Measurements from ENCODE around the gene PMEPA1. TPM values are rescaled to one million over a fixed set of nuclear protein-coding genes. Genes with fewer than 3 reads are reported as not detected.

PMEPA1 gene
- total RNA-seq, 2 experiments from 2014 or later, result 1.4 to 3.7 TPM

DNA sequence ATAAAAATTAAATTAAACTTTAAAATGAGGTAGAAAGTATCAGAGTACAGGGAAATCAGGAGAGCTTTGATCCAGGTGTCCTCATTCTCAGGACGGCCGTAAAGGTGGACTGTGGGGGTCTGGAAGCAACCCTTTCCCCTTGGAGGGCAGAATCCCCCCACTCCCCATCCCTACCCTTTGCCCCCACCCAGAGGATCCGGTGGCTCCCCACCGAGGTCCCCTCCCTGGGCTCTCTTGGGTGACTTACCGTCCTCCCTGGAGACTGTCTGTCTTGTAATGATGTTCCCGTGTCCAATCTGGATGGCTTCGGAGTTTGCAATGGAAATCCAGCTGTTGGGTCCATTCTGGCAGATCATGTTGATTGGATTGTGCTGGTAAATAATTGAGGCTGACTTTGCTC lies 96.9 kb downstream of the PMEPA1 start:
- Histone ChIP-seq H3K4me1 (ENCODE audit: insufficient read depth, low read length, poor library complexity, severe bottlenecking) (peaks cover 16% of the 10 kb centered on the region), H3K4me2 (ENCODE audit: low read length) (no peak overlapping the region), H3K9me3 (ENCODE audit: low read length) (no peaks in the 10 kb centered on the region), H4K20me1 (ENCODE audit: insufficient read depth, low read length) (no peaks in the 10 kb centered on the region; the same call in 1 of the 2 replicates), H2AFZ (ENCODE audit: low read length) (no peak overlapping the region), H3K4me3 (ENCODE audit: low read depth, low read length, poor library complexity, severe bottlenecking) (no peak overlapping the region), H3K9me2 (ENCODE audit: insufficient read depth, low read length) (no peaks in the 10 kb centered on the region), H3K27ac (ENCODE audit: low read depth, low read length, poor library complexity, severe bottlenecking) (no peak overlapping the region), H3K36me3 (ENCODE audit: insufficient read depth, low read length) (no peaks in the 10 kb centered on the region), H3K79me2 (ENCODE audit: insufficient read depth, low read depth, low read length) (no peaks in the 10 kb centered on the region)
- no TSS peak for BruUV-seq (replicated peaks)
- intact Hi-C loops (cut with micrococcal nuclease; ENCODE audit: unreplicated experiment), result no loop called here
- ChIA-PET CTCF (ENCODE audit: unreplicated experiment) (no interaction called here), POLR2A (interaction anchor here (1.8 kb wide), 1 partner anchor 11 kb away, joined by 4 read pairs; no protein-coding TSS in a partner anchor)
- no peak for DNase-seq (ENCODE audit: low spot score)
- TF ChIP-seq, protein P1, sequence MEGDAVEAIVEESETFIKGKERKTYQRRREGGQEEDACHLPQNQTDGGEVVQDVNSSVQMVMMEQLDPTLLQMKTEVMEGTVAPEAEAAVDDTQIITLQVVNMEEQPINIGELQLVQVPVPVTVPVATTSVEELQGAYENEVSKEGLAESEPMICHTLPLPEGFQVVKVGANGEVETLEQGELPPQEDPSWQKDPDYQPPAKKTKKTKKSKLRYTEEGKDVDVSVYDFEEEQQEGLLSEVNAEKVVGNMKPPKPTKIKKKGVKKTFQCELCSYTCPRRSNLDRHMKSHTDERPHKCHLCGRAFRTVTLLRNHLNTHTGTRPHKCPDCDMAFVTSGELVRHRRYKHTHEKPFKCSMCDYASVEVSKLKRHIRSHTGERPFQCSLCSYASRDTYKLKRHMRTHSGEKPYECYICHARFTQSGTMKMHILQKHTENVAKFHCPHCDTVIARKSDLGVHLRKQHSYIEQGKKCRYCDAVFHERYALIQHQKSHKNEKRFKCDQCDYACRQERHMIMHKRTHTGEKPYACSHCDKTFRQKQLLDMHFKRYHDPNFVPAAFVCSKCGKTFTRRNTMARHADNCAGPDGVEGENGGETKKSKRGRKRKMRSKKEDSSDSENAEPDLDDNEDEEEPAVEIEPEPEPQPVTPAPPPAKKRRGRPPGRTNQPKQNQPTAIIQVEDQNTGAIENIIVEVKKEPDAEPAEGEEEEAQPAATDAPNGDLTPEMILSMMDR (conservative IDR thresholded peaks at IDR 0.05; ENCODE audit: low read length), result no peak
- no peak for TF ChIP-seq EZH2phosphoT487 (IDR thresholded peaks at IDR 0.05; ENCODE audit: borderline replicate concordance, low read depth, low read length)

DNA sequence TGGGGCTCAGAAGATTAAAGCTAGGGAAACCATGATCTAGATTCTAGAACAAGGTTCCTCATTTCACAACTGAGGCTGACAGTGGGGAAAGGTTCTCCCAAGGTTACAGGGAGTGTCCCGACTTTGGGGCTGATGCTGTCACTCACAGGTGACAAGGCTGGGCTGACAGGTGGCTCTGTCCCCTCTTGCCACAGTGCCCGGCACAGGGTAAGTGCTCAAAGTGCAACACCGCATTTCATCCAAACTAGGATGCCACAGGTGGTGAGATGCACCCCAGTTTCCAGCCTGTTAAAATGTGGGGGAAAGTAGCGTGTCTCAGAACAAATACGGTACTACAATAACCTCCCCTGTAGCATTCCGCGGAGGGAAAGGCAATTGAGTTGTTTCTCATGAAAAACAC lies 97.4 kb downstream of the PMEPA1 start:
- Histone ChIP-seq H3K4me2 (ENCODE audit: low read length) (no peak overlapping the region), H4K20me1 (ENCODE audit: insufficient read depth, low read length) (no peaks in the 10 kb centered on the region; the same call in 1 of the 2 replicates), H3K79me2 (ENCODE audit: insufficient read depth, low read depth, low read length) (no peaks in the 10 kb centered on the region), H3K9me2 (ENCODE audit: insufficient read depth, low read length) (no peaks in the 10 kb centered on the region), H2AFZ (ENCODE audit: low read length) (no peak overlapping the region), H3K9me3 (ENCODE audit: low read length) (no peaks in the 10 kb centered on the region), H3K4me1 (ENCODE audit: insufficient read depth, low read length, poor library complexity, severe bottlenecking) (peaks cover 11% of the 10 kb centered on the region), H3K36me3 (ENCODE audit: insufficient read depth, low read length) (no peaks in the 10 kb centered on the region), H3K27ac (ENCODE audit: low read depth, low read length, poor library complexity, severe bottlenecking) (no peak overlapping the region), H3K4me3 (ENCODE audit: low read depth, low read length, poor library complexity, severe bottlenecking) (no peak overlapping the region)
- no peak for DNase-seq (ENCODE audit: low spot score)
- CTCF ChIA-PET (ENCODE audit: unreplicated experiment), result no interaction called here
- POLR2A ChIA-PET, result interaction anchor here (1.8 kb wide), 1 partner anchor 11 kb away, joined by 4 read pairs; no protein-coding TSS in a partner anchor
- BruUV-seq (replicated peaks), result no TSS peak
- intact Hi-C loops (cut with micrococcal nuclease; ENCODE audit: unreplicated experiment), result no loop called here
- TF ChIP-seq EZH2phosphoT487 (IDR thresholded peaks at IDR 0.05; ENCODE audit: borderline replicate concordance, low read depth, low read length), result no peak
- TF ChIP-seq, protein P1 (conservative IDR thresholded peaks at IDR 0.05; ENCODE audit: low read length), result no peak

DNA sequence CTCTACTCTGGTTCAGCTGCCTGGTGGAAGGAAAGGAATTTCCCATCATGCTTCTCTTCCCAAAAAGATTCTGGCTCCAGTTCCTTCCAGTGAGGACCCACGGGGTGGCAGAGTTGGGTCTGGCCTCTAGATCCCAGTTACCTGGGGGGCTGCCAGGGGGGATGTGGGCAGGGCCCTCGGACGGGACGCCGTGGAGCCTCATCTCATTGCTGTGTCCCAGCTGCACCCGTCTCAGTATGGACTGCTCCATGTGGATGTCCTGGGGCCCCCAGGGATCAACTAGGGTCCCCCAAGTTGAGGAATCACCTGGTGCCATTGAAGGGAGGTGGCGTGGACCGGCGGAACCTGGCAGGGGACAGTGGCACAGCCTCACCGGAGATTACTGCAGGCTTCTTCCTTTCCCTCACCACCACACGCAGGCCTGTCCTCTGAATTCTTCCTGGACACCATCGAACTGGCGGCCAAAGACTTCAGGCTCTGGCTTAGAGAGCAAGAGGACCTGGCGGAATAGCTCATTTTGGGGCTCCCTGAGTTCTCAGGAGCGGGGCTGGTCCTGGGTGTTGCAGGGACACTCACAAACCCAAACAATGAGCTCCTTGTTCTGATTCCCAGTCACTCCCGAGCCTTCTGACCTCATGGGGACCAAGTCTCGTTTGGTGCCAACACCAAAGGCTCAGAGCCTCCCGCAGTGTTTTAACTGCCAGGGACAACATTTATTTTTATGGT lies 98.1 kb downstream of the PMEPA1 start:
- TF ChIP-seq, protein P1 (conservative IDR thresholded peaks at IDR 0.05; ENCODE audit: low read length), result no peak
- no peak for TF ChIP-seq EZH2phosphoT487 (IDR thresholded peaks at IDR 0.05; ENCODE audit: borderline replicate concordance, low read depth, low read length)
- Histone ChIP-seq H3K4me1 (ENCODE audit: insufficient read depth, low read length, poor library complexity, severe bottlenecking) (peaks cover 7% of the 10 kb centered on the region), H3K9me2 (ENCODE audit: insufficient read depth, low read length) (no peaks in the 10 kb centered on the region), H2AFZ (ENCODE audit: low read length) (no peak overlapping the region), H3K4me3 (ENCODE audit: low read depth, low read length, poor library complexity, severe bottlenecking) (no peak overlapping the region), H3K79me2 (ENCODE audit: insufficient read depth, low read depth, low read length) (no peaks in the 10 kb centered on the region), H3K27ac (ENCODE audit: low read depth, low read length, poor library complexity, severe bottlenecking) (no peak overlapping the region), H3K4me2 (ENCODE audit: low read length) (no peak overlapping the region), H3K9me3 (ENCODE audit: low read length) (no peaks in the 10 kb centered on the region), H4K20me1 (ENCODE audit: insufficient read depth, low read length) (no peaks in the 10 kb centered on the region; the same call in 1 of the 2 replicates), H3K36me3 (ENCODE audit: insufficient read depth, low read length) (no peaks in the 10 kb centered on the region)
- DNase-seq (ENCODE audit: low spot score), result no peak
- ChIA-PET CTCF (ENCODE audit: unreplicated experiment) (no interaction called here), POLR2A (no interaction called here)
- no TSS peak for BruUV-seq (replicated peaks)
- intact Hi-C loops (cut with micrococcal nuclease; ENCODE audit: unreplicated experiment), result no loop called here

Data from OCI-LY7 (cell line).